ENCODE measurements around the gene SLFN11. TPM values are rescaled to one million over a fixed set of nuclear protein-coding genes. Genes with fewer than 3 reads are reported as not detected.

The SLFN11 gene
- total RNA-seq, 3 donors from 2014 or later (not counting 1 experiment from before 2014, with no cell fraction given) = 22.9 to 31.8 (median 26.8) TPM

Other genes with a start within 250 kb of the SLFN11 start
- 1 to 10 TPM; 4.0 to 7.9 (median 6.1) TPM for gene NLE1, start 231.3 kb downstream of the SLFN11 start, total RNA-seq
- gene UNC45B, start 225.8 kb downstream of the SLFN11 start, total RNA-seq = 1 to 10 TPM in 2 of 3 donors, under 1 TPM in 1; 0.78 to 1.4 (median 1.2) TPM
- not detected for gene SLC35G3, start 179.2 kb downstream of the SLFN11 start, total RNA-seq
- gene SLFN5, start 130.5 kb downstream of the SLFN11 start, total RNA-seq = 100 to 1,000 TPM; 118 to 164 (median 141) TPM
- gene SLFN12, start 58.9 kb upstream of the SLFN11 start, total RNA-seq = 10 to 100 TPM; 18.6 to 30.9 (median 21.8) TPM
- gene SLFN13, start 75.1 kb upstream of the SLFN11 start, total RNA-seq = 100 to 1,000 TPM in 2 of 3 donors, 10 to 100 TPM in 1; 85.9 to 182 (median 129) TPM
- gene SLFN12L, start 164.1 kb upstream of the SLFN11 start, total RNA-seq = 100 to 1,000 TPM; 126 to 174 (median 130) TPM
- under 1 TPM in 2 of 3 donors, not detected in 1; 0.35 to 0.47 TPM for gene SLFN14, start 187.2 kb upstream of the SLFN11 start, total RNA-seq
- gene PEX12, start 204.9 kb upstream of the SLFN11 start, total RNA-seq = 1 to 10 TPM; 2.5 to 3.0 (median 2.9) TPM
- 100 to 1,000 TPM; 111 to 148 (median 139) TPM for gene AP2B1, start 213.7 kb upstream of the SLFN11 start, total RNA-seq